Sigmoid colon (tissue), 7 donors: ENCODE data around the gene OR4E2. TPM values are rescaled to one million over a fixed set of nuclear protein-coding genes. Genes with fewer than 3 reads are reported as not detected.

Experiments used
- DNase-seq: peaks from one replicate; pipeline ENCODE4 v3.0.0-alpha.2; 2019
- H3K27ac ChIP-seq, 4 donors: fragments of 200-600 bp; sonication (generic); one replicate each; pipeline ENCODE4 v1.5.1; 2016 to 2019; ENCODE audit warnings: mild to moderate bottlenecking in 1 of 4
- H3K27me3 ChIP-seq, 3 donors: fragments of 200-600 bp; sonication (generic); one replicate each; pipeline ENCODE4 v1.5.1; 2019; ENCODE audit warnings: mild to moderate bottlenecking in 1 of 3
- H3K36me3 ChIP-seq, 4 donors: fragments of 200-600 bp; sonication (generic); one replicate each; pipeline ENCODE4 v1.5.1; 2016 to 2019
- H3K4me1 ChIP-seq, 4 donors: fragments of 200-600 bp; sonication (generic); one replicate each; pipeline ENCODE4 v1.5.1; 2017 to 2019
- H3K4me3 ChIP-seq, 4 donors: fragments of 200-600 bp; sonication (generic); one replicate each; pipeline ENCODE4 v1.5.1; 2017 to 2019; ENCODE audit warnings: mild to moderate bottlenecking in 2 of 4, moderate library complexity in 1 of 4
- H3K9me3 ChIP-seq, 4 donors: fragments of 200-600 bp in 3 of 4; sonication (generic) in 3 of 4; one replicate each; pipeline versions ENCODE4 v1.5.1 to v1.6.1; 2013 to 2019
- CTCF ChIP-seq, 4 experiments: fragments of 450-650 bp in 3 of 4; fragments of 200-600 bp in 1 of 4; IDR thresholded peaks; one replicate each; pipeline ENCODE4 v1.5.1; 2016 to 2019; ENCODE audit warnings: antibody characterized with exemption in 4 of 4, mild to moderate bottlenecking in 3 of 4, moderate library complexity in 2 of 4
- EP300 ChIP-seq, 4 donors: sonication (generic); formaldehyde crosslinking; IDR thresholded peaks; one replicate each; pipeline ENCODE4 v1.6.1; 2017; ENCODE audit warnings: antibody characterized with exemption in 4 of 4
- POLR2A ChIP-seq, 2 donors: fragments of 450-650 bp; IDR thresholded peaks; one replicate each; pipeline ENCODE4 v1.6.1; 2016; ENCODE audit warnings: antibody characterized with exemption in 2 of 2, mild to moderate bottlenecking in 2 of 2, moderate library complexity in 2 of 2
- POLR2AphosphoS5 ChIP-seq, 4 donors: sonication (generic); formaldehyde crosslinking; IDR thresholded peaks; one replicate each; pipeline ENCODE4 v1.6.1; 2017; ENCODE audit warnings: antibody characterized with exemption in 4 of 4
- WGBS, 2 donors: extraction: QIAGEN DNeasy Blood & Tissue Kit; methylation state at CpG; one replicate each; pipeline ENCODE4 v1.1.7; 2013; 5-methylcytosine and 5-hydroxymethylcytosine counted together
- intact Hi-C: fragments of 100-400 bp; cut with DNase I; formaldehyde crosslinking; loops from one replicate; pipeline ENCODE4 v1.15.1; 2023
- polyA plus RNA-seq, 3 donors: library from polyadenylated mRNA; stranded (reverse); fragments of 200-250 nt; gene quantifications; one replicate each; pipeline ENCODE4 v1.2.3, GENCODE V29; 2013
- total RNA-seq, 4 donors: library from RNA; depleted of rRNA; stranded (reverse); fragments of >200 nt; gene quantifications; one replicate each; pipeline ENCODE4 v1.1.0, GENCODE V29; 2016
- donor health status: healthy with polysubstance abuse.
- donor health status: Bipolar disorder and iron deficiency.
- donor health status: healthy.

Gene OR4E2
- total and polyA plus RNA-seq, 7 donors, result not detected

DNA sequence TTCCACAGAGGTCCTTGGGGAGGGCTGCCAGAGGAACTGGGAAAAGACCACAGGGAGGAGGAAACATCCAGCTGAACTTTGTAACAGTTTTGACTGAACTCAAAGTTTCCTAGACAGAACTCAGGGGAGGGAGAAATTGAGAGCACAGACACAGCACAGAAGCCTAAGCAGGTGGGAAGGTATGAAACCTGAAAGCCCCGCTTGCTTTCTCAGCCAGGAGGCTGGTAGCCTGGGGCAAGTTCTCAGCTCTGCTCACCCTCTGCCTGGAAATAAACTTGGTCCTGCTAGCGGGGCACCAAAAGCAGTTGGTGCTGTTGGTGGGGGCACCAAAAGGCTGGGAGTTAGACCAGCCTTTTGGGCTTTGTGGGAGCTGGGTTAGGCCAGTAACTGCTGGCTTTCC lies 45.9 kb downstream of the OR4E2 start:
- TF ChIP-seq EP300 (IDR thresholded peaks at IDR 0.05), result no peak
- no peak for TF ChIP-seq POLR2AphosphoS5 (IDR thresholded peaks at IDR 0.05)
- no peak for TF ChIP-seq POLR2A (IDR thresholded peaks at IDR 0.05)
- TF ChIP-seq CTCF (IDR thresholded peaks at IDR 0.05), result no peak
- H3K27ac ChIP-seq, result no peak overlapping the region
- intact Hi-C loops, result no loop called here
- no peak overlapping the region for H3K4me3 ChIP-seq
- no peaks in the 10 kb centered on the region for H3K36me3 ChIP-seq
- H3K4me1 ChIP-seq, result no peaks in the 10 kb centered on the region
- no peaks in the 10 kb centered on the region for H3K9me3 ChIP-seq
- DNase-seq, result no peak
- WGBS, 2 donors, result 79 to 82% methylated on average over 2 of the region's 2 CpGs
- H3K27me3 ChIP-seq, result no peaks in the 10 kb centered on the region

DNA sequence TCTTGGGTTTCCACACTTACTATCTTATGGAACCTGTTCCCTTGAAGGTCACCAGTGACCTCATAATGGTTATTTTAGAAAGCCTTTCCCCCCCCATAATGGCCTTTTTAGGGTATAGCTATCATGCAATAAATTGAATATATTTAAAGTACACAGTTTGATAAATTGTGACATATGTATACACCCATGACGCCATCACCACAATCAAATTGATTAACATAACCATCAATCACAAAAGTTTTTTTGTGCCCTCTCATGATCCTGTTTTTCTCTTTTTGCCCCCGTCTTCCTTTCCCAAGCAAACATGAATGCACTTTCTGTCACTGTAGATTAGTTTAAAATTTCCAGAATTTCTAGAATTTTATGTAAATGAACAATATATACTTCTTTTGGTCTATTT lies 48.7 kb downstream of the OR4E2 start:
- no peaks in the 10 kb centered on the region for H3K4me1 ChIP-seq
- H3K9me3 ChIP-seq, result no peaks in the 10 kb centered on the region
- no peak for DNase-seq
- no peak overlapping the region for H3K4me3 ChIP-seq
- intact Hi-C loops, result no loop called here
- 80 to 87% methylated on average over 2 of the region's 2 CpGs for WGBS, 2 donors
- no peak overlapping the region for H3K27ac ChIP-seq
- H3K36me3 ChIP-seq, result no peaks in the 10 kb centered on the region
- H3K27me3 ChIP-seq, result no peaks in the 10 kb centered on the region
- TF ChIP-seq POLR2A (IDR thresholded peaks at IDR 0.05) (no peak), POLR2AphosphoS5 (IDR thresholded peaks at IDR 0.05) (no peak), EP300 (IDR thresholded peaks at IDR 0.05) (no peak), CTCF (IDR thresholded peaks at IDR 0.05) (no peak)

DNA sequence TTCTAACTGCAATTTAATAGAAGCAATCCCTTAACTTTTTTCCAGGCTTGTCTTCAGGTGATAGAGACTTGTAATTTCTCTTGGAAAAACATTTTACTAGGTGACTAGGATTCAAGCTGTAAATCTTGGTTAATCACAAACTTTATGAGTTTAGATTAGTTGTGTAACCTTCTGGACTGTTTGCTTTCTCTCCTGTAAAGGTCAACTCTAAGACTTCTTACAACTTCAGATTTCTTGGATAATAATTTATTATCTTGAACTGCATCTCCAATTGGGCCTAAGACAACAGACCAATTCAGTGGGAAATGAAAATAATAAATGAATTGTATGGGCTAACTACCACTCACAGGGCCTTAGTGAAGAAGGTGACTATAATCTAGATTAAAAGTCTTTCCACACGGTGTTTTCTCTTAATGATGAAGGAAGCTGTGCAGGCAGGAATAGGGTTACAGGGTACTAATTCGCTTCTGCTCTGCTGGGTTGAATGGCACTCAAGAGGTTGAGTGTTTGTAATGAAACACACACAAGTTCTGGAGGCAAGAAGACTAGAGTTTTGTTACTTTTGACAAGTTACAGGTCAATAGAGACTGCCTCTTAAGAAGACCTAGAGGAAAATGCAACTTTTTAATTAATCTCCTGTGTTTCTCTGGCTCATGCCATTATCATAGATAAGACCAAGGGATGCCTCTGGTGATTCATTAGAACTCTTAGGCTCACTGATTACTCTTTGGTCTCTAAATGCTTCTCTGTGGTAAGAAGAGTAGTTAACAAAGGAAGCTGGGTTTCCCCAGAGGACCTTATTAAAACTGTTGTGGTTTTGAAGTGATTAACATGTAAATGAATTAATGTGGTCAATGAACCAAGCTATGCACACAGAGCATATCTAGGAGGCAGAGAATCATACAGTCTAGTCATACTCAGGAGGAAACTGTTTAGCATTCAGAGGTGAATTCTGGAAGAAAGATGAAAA lies 50.0 kb downstream of the OR4E2 start:
- Histone ChIP-seq H3K9me3 (no peaks in the 10 kb centered on the region), H3K36me3 (no peaks in the 10 kb centered on the region), H3K4me3 (no peak overlapping the region), H3K27ac (no peak overlapping the region), H3K4me1 (no peaks in the 10 kb centered on the region), H3K27me3 (no peaks in the 10 kb centered on the region)
- no peak for DNase-seq
- intact Hi-C loops, result no loop called here
- TF ChIP-seq CTCF (IDR thresholded peaks at IDR 0.05) (no peak), EP300 (IDR thresholded peaks at IDR 0.05) (no peak), POLR2AphosphoS5 (IDR thresholded peaks at IDR 0.05) (no peak), POLR2A (IDR thresholded peaks at IDR 0.05) (no peak)
- 13 to 50% methylated on average over 2 of the region's 2 CpGs for WGBS, 2 donors

GRCh38 chr14:21704338-21704737 lies 50.7 kb downstream of the OR4E2 start:
- TF ChIP-seq POLR2A (IDR thresholded peaks at IDR 0.05), result no peak
- TF ChIP-seq CTCF (IDR thresholded peaks at IDR 0.05), result no peak
- TF ChIP-seq POLR2AphosphoS5 (IDR thresholded peaks at IDR 0.05), result no peak
- TF ChIP-seq EP300 (IDR thresholded peaks at IDR 0.05), result no peak
- Histone ChIP-seq H3K4me3 (no peak overlapping the region), H3K27me3 (no peaks in the 10 kb centered on the region), H3K4me1 (no peaks in the 10 kb centered on the region), H3K9me3 (peaks cover 0 to 4% (median 0%) of the 10 kb centered on the region in 4 donors), H3K27ac (no peak overlapping the region), H3K36me3 (no peaks in the 10 kb centered on the region)
- intact Hi-C loops, result no loop called here
- DNase-seq, result no peak
